HG02678 (cell line): ENCODE measurements around the gene SP140L.
"Not testable (repeated sequence)": the region's sequence is repeated elsewhere in the genome, so short reads cannot be mapped to it uniquely, and the experiment has no call there.

Experiments used
- ATAC-seq: cut with Tn5 transposase; IDR thresholded peaks from one replicate; pipeline ENCODE4 v1.9.1; 2021; ENCODE audit warnings: mild to moderate bottlenecking, moderate library complexity; ENCODE audit not compliant: unreplicated experiment

SP140L gene

DNA sequence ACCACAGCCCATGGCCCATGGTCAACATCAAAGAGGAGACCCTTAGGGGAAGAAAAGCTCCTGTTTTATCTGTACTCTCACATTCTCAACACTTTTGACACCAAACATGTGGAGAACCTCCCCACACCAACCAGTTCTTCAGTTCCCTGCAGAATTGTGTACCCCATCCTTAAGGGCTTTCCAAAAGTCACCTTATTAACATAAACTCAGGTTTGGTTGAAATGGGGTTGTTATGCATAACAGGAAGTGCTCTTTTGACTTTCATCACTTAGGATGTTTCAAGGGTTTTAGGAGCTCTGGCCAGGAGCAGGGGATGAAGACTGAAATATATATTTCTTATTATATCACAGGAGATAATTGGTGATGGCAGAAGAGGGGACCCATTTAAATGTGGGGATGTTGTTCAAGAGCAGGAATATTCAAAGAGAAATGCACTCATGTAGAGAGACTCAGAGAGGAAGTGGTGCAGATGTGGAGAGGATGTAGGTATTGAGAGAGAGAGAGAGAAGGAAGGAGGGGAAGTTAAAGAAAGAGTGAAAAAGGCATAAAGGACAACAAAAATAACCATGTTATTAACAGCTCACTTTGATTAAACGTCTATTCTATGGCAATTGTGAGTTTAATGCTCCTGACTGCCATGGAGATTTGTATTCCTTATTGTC lies 35.2 kb downstream of the SP140L start:
- ATAC-seq = no peak

- no peak for ATAC-seq
These were observed 55.1 kb downstream of the SP140L start for GRCh38 chr2:230382108-230382507.

GRCh38 chr2:230383453-230383852 lies 56.5 kb downstream of the SP140L start:
- no peak for ATAC-seq

DNA sequence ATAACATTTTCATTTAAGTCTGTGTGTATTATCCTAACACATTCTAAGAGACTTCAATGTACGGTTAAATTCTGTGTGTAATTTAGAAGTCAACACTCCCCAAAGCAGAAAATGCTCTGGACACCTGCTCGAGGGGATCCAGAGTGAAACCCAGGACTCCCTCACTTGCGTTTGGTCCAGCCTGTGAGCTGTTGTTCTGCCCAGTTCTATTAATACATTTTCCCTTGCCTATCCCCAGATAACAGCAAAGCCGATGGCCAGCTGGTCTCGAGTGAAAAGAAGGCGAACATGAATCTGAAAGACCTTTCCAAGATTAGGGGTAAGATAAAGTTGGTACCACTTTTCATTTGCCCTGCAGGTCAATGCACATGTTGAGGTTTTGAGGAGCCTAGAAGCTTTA lies 58.0 kb downstream of the SP140L start:
- ATAC-seq = no peak

DNA sequence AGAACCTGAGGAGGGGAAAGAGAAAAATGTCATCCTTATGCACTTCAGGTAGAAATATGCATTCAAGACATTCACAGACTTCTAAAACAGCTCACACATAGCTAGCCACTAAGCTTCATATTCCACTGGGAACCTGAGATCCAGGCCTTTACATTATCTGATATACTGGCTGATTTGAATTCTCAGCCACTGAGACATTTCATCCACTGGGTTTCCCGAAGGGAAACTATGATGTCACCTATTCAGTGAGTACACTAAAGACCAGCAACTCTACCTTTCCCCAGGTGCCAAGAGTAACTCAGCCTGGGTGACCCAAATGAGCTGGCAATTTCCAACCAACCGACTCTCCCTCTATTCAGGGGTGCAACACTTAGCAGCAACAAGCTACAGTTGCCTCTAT lies 67.3 kb downstream of the SP140L start:
- ATAC-seq = no peak

- ATAC-seq = not testable (repeated sequence)
These were observed 71.7 kb downstream of the SP140L start for GRCh38 chr2:230398698-230399097.

DNA sequence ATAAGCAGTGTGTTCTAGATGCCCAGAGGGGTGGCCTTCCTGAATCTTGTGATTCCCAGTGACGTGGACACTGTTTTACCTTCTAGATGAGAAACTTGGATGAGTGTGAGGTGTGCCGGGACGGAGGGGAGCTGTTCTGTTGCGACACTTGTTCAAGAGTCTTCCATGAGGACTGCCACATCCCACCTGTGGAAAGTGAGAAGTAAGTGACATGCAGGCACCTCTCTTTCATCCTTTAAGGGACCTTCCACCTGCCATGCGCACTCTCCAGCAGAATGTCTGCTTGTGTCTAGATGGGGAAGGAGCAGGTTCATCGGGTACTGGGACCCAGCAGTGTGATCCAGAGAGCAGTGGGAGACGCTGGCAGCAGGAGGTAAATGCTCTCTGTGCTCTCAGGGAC lies 73.0 kb downstream of the SP140L start:
- no peak for ATAC-seq

GRCh38 chr2:230400454-230400853 lies 73.5 kb downstream of the SP140L start:
- ATAC-seq = no peak

DNA sequence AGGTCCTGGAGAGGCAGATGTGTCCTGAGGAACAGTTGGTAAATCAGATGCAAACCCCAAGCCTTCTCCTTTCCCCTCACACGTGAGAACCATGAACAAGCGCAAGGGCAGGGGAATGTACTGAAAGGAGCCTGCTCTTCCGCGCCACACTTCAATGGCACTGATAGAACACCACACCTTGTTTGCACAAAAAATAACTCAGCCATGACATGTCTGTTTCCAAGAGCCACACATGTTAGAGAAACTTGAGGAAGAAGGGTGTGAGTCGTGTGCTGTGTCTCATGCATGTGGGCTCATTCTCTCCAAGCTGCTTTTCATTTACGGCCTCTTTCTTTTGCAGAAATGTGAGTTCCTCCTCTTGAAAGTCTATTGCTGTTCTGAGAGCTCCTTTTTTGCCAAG lies 74.0 kb downstream of the SP140L start:
- not testable (repeated sequence) for ATAC-seq

GRCh38 chr2:230403746-230404145 lies 76.8 kb downstream of the SP140L start:
- no peak for ATAC-seq

DNA sequence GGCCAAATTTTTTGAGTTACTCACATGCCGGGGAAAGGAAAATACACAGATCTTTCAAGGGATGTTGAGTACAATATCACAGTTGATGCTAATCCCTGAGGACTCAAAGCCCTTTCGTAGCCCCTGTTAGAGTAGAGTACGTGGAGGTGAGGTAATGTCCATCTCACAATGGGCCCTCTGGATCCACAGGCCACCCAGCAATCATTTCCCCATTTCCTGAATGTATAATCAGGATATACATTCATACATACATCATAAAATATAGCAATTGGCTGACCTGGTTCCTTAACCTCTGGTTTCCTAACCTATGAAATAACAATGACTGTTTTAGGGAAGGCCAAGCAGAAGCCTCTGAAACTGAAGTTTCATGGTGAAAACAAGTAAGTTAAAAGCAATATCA lies 78.8 kb downstream of the SP140L start:
- ATAC-seq = no peak

- ATAC-seq = no peak
These were observed 81.3 kb downstream of the SP140L start for GRCh38 chr2:230408244-230408842.

- ATAC-seq = not testable (repeated sequence)
These were observed 82.3 kb downstream of the SP140L start for GRCh38 chr2:230409316-230409715.

GRCh38 chr2:230410263-230410662 lies 83.3 kb downstream of the SP140L start:
- ATAC-seq = no peak

DNA sequence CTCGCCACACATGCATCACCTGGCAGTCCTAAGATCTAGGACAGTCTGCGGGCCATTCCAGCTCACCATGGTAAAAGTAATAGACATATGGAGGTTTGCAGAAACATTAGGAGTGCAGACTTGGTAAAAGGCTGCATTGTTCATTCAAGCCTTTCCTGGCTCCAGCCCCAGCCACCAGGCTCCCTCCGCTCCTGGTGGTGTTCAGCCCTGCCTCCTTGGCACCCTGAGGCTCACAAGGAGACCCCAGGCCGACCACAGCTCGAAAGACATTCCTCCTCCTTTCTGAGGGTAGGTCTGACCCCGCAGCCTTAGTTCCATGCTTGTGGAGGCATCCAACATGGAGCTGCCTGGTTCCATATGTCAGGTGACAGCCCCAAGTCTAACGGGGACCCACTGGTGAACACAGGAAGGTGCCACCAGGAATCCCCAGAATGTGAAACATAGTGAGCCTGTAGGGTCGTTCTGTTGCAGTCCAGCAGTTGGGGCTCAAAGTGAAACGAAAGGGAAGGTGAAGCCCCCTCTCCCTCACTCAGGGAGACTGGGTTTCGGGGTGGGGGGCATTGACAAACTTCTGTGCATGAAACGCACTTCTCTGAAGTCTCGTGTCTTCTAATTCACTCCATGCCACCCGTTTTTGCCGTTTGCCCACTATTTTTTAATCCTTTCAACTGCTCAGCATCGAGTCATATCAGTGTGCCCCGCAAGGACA lies 84.0 kb downstream of the SP140L start:
- ATAC-seq = no peak

DNA sequence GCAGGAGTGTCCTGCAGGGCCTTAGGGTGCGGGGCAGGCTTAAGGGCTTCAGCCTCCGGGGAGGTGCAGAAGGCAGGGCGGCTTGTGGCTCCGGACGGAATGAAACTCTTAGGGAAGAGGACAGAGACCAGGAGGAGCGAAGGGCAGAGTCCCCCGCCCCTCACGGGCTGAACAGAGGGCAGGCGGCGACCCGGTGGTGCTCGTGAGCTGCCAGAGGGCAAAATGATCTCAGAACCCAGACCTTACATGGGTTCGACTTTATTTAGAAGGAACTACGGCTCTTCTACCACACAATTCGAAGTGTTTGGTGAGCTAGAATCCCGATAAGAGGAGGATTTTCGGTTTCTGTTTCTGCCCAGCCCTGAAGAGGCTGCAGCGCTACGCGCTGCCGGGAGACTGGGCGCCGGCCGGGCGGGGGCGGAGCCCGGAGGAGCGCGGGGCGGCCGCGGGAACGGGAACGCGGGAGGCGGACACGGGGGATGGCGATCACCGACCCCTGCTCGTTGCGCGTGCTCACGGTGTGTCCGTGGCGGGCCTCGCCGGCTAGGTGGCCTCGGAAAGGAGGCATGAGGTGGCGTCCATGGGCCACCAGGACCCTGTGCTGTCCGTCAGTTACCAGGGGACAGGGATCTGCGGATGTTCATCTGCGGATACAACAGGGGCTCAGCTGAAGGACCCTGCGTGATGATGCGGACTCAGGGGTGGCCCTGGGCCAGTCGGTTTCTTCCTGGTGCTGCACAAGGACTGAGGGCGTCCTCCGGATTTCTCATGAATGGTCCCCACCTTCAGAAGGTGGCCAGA lies 84.8 kb downstream of the SP140L start:
- ATAC-seq = peak; percentile 54

GRCh38 chr2:230412371-230412711 lies 85.3 kb downstream of the SP140L start:
- no peak for ATAC-seq

GRCh38 chr2:230412846-230413245 lies 85.9 kb downstream of the SP140L start:
- no peak for ATAC-seq

DNA sequence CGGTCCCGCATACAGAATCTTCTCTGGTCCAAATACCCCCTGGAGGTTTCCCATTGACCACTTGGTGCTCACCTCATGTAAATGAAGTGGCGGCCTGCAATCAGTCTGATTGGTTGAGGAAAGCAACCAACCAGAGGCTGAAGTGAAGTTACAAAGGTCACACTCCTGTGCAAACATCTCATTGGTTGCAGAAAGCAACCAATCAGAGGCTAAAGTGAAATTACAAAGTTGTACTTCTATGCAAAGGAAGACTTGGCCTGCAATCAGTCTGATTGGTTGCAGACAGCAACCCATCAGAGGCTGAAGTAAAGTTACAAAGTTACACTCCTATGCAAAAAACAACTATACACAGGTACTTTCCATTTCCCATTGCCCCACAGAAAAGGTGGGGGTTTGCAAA lies 86.5 kb downstream of the SP140L start:
- no peak for ATAC-seq

DNA sequence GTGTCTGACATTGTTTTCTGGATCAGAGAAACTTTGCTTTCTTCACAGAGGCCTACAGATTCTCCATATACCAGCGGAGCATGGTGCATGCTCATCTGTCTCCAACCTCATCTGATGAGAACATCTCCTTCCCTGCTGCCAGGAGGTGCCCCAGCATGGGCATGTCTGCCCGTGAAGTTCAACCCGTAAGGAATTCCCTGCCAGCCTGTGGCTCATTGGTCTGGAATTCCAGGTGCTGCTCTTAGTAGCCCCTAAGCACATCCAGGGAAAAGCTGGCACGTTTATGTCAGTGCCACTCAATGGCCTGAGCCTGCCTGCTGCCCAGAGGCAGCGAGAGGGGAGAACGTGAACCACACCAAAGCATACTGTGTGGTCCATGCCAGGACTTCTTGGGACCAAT lies 87.3 kb downstream of the SP140L start:
- ATAC-seq = no peak

- peak; percentile 75 for ATAC-seq
These were observed 89.2 kb downstream of the SP140L start, which contains the start of gene SP100 for GRCh38 chr2:230416061-230416721. TSS of gene SP100 (plus strand) at chr2:230416201. CDS start at chr2:230416297, 96 bp downstream.
